Activated CD4-positive, alpha-beta T cell treated with anti-CD3 and anti-CD28 coated beads, Interleukin-2, amount 10 ng/mL, durations not matched to agents 7 days and 5 days (primary cell): ENCODE data around the gene MTR. TPM values are rescaled to one million over a fixed set of nuclear protein-coding genes. Genes with fewer than 3 reads are reported as not detected.

Source experiments
- CTCF ChIA-PET: fragments of 350-600 bp; sonication (Branson Sonifier 250); formaldehyde crosslinking; loops from one replicate; lab custom pipeline; 2021; ENCODE audit warnings: antibody characterized with exemption; lab: Charles Lee
- POLR2A ChIA-PET: fragments of 350-600 bp; sonication (Branson Sonifier 250); formaldehyde crosslinking; loops from one replicate; lab custom pipeline; 2021; ENCODE audit warnings: antibody characterized with exemption; lab: Charles Lee
- DNase-seq: peaks from one replicate; pipeline ENCODE4 v3.0.0-alpha.2; 2020
- H3K27ac Mint-ChIP-seq: one replicate; pipeline ENCODE4 v1.8.0; 2021; ENCODE audit warnings: mild to moderate bottlenecking, moderate library complexity, mixed read lengths
- H3K27me3 Mint-ChIP-seq: one replicate; pipeline ENCODE4 v1.8.0; 2021; ENCODE audit warnings: mixed read lengths
- H3K36me3 Mint-ChIP-seq: one replicate; pipeline ENCODE4 v1.8.0; 2021; ENCODE audit warnings: low read depth, mixed read lengths
- H3K4me1 Mint-ChIP-seq: one replicate; pipeline ENCODE4 v1.8.0; 2021; ENCODE audit warnings: mixed read lengths
- H3K4me3 Mint-ChIP-seq: one replicate; pipeline ENCODE4 v1.8.0; 2021; ENCODE audit warnings: mild to moderate bottlenecking, moderate library complexity, mixed read lengths
- H3K9me3 Mint-ChIP-seq: one replicate; pipeline ENCODE4 v1.8.0; 2021; ENCODE audit warnings: mixed read lengths
- total RNA-seq, 2 experiments: library from RNA; stranded (reverse); gene quantifications; one replicate each; pipeline ENCODE4 v1.2.3, GENCODE V29; 2021

MTR gene
- total RNA-seq, 2 experiments from 2014 or later, result 41.1 to 42.5 TPM

DNA sequence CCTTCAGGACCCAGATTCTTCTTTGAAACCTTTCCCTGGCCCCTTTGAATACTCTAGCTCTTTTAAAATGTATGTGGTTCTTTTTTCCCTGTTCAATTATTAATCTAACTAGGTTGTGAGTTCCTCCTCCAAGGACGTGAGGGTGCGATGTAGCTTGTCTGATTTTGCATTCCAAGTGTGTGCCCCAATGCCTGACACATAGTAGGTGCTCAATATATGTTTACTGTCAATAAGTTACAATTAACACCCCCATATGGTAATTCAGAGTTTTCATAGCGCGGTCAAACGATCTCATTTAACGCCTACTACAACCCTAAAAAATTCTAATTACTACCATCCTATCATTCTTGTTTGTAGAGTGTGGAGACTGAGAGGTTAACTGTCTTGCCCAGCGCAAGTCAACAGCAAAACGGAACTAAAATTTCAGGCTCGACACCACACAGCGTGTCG, 482 bp upstream of the MTR start:
- H3K9me3 Mint-ChIP-seq, result no peaks in the 10 kb centered on the region
- H3K36me3 Mint-ChIP-seq, result peaks cover 4% of the 10 kb centered on the region
- H3K4me3 Mint-ChIP-seq, result peak overlapping the region; percentile 94
- no peak for DNase-seq
- CTCF ChIA-PET, result interaction anchor here (0.8 to 2.0 kb wide), 6 partner anchors 8 to 35 kb away, joined by 3 to 7 read pairs (median 4); no protein-coding TSS in a partner anchor
- H3K27me3 Mint-ChIP-seq, result peaks cover 6% of the 10 kb centered on the region
- peak overlapping the region; percentile 100 for H3K27ac Mint-ChIP-seq
- POLR2A ChIA-PET, result no interaction called here
- peaks cover 25% of the 10 kb centered on the region for H3K4me1 Mint-ChIP-seq

DNA sequence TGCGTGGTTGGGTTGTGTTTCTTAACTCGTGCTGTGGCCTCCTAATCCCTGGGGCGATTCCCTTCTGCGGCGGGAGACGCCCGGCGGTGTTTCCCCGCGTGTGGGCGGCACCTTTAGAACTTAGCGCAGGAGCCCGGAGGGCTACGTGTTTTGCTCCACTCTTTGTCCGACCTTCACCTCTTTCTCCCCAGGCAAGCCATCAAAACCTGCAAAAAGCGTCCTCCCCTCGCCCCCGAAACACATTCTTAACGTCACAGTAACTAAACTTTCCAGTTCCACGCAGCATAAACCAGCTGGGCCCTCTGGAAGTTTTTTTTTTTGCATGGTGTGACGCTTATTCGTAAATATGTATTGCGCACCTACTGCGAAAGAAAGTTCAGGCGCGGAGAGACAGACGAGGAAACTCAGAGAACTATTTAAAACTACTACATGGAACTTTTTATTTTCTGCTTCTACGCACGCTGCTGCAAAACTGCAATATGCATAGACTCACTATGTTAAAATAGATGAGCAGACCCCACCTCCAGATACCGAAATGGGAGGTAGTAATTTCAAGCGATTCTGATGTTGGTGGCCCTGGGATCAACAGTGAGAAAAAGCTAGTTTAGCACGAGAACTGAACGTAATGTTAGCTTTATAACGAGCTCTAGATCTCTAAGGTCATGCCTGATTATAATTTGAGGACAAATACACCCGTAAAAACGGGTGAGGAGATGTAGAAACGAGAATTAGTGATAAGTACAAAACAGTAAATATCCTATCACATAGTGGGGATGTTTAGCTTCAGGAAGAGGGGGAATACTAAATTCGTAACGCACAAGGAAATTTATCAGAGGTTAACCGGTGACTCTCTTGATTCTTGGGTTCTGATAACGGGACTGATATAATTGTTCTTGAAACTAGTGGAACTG, 920 bp downstream of the MTR start:
- Mint-ChIP-seq H3K9me3 (no peaks in the 10 kb centered on the region), H3K36me3 (peaks cover 10% of the 10 kb centered on the region), H3K27me3 (peaks cover 5% of the 10 kb centered on the region), H3K4me1 (peaks cover 34% of the 10 kb centered on the region), H3K27ac (peak overlapping the region; percentile 100), H3K4me3 (peak overlapping the region; percentile 94)
- DNase-seq, result no peak
- CTCF ChIA-PET, result interaction anchor here (1.0 kb wide), 1 partner anchor 10 kb away, joined by 3 read pairs; no protein-coding TSS in a partner anchor
- POLR2A ChIA-PET, result no interaction called here

DNA sequence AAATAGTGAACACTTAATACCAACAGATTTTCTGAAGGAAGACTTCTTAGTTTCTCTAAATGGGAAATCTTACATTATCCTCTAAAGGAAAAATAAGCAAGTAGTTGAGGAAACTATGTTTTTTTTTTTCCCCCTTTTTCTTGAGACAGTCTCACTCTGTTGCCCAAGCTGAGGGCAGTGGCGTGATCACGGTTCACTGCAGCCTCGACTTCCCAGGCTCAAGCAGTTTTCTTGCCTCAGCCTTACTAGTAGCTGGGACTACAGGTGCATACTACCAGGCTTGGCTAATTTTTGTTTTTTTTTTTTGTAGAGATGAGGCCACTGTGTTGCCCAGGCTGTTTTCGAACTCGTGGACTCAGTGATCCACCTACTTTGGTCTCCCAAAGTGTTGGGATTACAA, 3.9 kb downstream of the MTR start:
- Mint-ChIP-seq H3K4me3 (no peak overlapping the region), H3K27ac (no peak overlapping the region), H3K36me3 (peaks cover 20% of the 10 kb centered on the region), H3K4me1 (peaks cover 55% of the 10 kb centered on the region), H3K27me3 (no peaks in the 10 kb centered on the region), H3K9me3 (no peaks in the 10 kb centered on the region)
- DNase-seq, result no peak
- ChIA-PET POLR2A (no interaction called here), CTCF (no interaction called here)

DNA sequence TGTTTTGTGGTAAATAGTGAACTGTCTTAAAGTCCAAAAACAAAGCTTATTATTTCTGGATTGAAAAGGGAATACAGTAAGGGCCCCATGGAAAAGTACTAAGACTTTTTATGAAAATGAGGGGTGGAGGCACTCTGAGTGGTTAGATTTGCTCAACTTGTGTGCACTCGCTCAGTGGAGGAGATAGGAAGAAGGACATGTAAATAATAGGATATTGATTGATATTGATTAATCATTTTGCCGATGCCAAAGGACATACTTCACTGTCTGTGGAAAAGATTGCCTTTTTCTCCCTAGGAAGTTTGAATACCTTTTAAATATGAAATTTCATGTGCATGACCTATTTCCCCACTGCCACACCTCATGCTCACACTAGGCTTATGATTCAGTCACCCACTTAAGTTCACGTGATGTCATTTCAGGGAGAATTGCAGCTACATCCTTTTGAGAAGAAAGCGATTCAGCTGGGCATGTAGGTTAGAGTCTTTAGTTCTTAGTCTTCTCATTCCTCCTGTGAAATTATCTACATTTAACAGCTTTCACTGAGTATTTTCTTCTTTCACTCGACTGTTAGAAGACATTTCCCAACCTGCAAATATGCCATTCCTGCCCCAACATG, 5.0 kb downstream of the MTR start:
- DNase-seq, result no peak
- CTCF ChIA-PET, result interaction anchor here (0.9 kb wide), 1 partner anchor 9 kb away, joined by 3 read pairs; no protein-coding TSS in a partner anchor
- H3K4me1 Mint-ChIP-seq, result peaks cover 46% of the 10 kb centered on the region
- POLR2A ChIA-PET, result no interaction called here
- H3K27me3 Mint-ChIP-seq, result no peaks in the 10 kb centered on the region
- H3K27ac Mint-ChIP-seq, result peak overlapping the region; percentile 10
- no peaks in the 10 kb centered on the region for H3K9me3 Mint-ChIP-seq
- H3K4me3 Mint-ChIP-seq, result no peak overlapping the region
- H3K36me3 Mint-ChIP-seq, result peaks cover 26% of the 10 kb centered on the region

DNA sequence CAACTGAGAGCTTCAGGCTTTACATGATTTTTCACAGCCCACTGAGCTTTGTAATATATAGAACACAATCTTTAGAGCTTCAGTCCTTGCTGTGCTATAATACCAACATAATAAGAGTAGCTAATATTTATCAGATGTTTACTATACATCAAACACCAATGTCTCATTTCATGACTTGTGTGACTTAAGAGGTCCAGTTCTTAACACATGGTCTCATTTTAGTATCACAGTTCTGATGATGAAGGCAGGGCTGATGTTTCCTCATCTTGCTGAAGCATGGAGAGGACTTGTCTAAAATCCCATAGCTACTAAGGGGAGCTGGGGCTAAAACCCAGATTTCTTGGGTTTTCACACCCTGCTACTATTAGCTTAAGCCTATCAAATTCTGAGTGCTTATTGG, 5.5 kb downstream of the MTR start:
- DNase-seq, result no peak
- Mint-ChIP-seq H3K4me3 (no peak overlapping the region), H3K9me3 (no peaks in the 10 kb centered on the region), H3K4me1 (peaks cover 46% of the 10 kb centered on the region), H3K27me3 (no peaks in the 10 kb centered on the region), H3K27ac (peak overlapping the region; percentile 10), H3K36me3 (peaks cover 32% of the 10 kb centered on the region)
- ChIA-PET POLR2A (no interaction called here), CTCF (interaction anchor here (2.7 kb wide), 1 partner anchor 10 kb away, joined by 7 read pairs; no protein-coding TSS in a partner anchor)

DNA sequence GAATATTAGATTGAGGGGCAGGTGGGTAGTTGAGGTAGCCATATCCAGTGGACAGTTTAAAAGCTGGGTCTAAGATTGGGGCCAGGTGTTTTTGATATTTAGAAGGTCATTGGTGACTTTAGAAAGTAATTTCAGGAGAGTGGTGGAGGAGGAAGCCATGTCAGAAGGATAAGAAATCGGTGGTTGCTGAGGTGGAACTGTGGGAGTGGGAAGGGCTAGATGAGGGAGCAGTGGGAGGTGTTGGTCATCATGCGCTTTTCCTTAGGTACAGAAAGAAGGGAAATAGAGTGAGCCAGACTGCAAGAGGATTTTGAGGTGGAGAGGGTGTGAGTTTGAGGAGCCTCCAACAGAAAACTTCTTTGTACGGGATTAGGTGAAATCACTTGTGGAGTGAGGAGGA, 7.2 kb downstream of the MTR start:
- Mint-ChIP-seq H3K4me1 (peaks cover 41% of the 10 kb centered on the region), H3K27ac (no peak overlapping the region), H3K36me3 (peaks cover 37% of the 10 kb centered on the region), H3K4me3 (no peak overlapping the region), H3K9me3 (no peaks in the 10 kb centered on the region), H3K27me3 (no peaks in the 10 kb centered on the region)
- CTCF ChIA-PET, result interaction anchor here (1.2 to 2.7 kb wide), 2 partner anchors 9 to 10 kb away, joined by 4 to 7 read pairs; no protein-coding TSS in a partner anchor
- POLR2A ChIA-PET, result no interaction called here
- DNase-seq, result no peak

DNA sequence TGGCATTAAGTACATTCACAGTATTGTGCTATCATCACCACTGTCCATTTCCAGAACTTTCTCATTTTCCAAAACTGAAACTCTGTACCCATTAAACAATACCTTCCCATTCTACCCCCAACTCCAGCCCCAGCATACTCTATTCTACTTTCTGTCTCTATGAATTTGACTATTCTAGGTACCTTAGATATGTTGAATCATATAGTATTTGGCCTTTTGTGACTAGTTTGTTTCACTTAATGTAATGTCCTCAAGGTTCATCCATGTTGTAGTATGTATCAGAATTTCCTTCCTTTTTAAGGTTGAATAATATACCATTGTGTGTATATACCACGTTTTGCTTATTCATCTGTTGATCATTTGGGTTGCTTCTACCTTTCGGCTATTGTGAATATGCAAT, 11.5 kb downstream of the MTR start:
- Mint-ChIP-seq H3K27ac (no peak overlapping the region), H3K4me1 (peaks cover 20% of the 10 kb centered on the region), H3K4me3 (no peak overlapping the region), H3K9me3 (no peaks in the 10 kb centered on the region), H3K36me3 (peaks cover 65% of the 10 kb centered on the region), H3K27me3 (no peaks in the 10 kb centered on the region)
- no peak for DNase-seq
- CTCF ChIA-PET, result interaction anchor here (0.8 to 1.7 kb wide), 3 partner anchors 10 to 37 kb away, joined by 3 to 7 read pairs (median 3); partner anchors contain the start of gene MTR
- POLR2A ChIA-PET, result no interaction called here

DNA sequence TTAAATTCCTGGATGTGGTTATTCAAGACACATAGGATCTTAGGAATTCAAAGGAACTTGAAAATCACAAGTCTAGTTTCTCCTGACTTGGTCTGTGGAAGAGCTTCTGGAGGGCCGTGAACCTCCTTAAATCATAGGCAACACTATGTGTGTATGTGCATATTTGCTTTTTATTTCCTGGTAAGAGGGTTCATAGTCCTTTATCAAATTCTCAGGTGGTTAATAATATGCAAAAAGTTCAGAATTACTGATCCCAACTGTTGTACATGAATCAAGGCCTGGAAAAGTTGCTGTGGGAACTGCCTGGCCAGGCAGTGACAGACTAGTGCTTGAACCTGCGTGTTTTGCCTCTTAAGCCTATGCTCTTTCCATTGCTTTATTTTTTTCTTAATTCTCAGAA, 12.9 kb downstream of the MTR start:
- Mint-ChIP-seq H3K4me3 (no peak overlapping the region), H3K27me3 (no peaks in the 10 kb centered on the region), H3K9me3 (no peaks in the 10 kb centered on the region), H3K27ac (no peak overlapping the region), H3K4me1 (peaks cover 6% of the 10 kb centered on the region), H3K36me3 (peaks cover 69% of the 10 kb centered on the region)
- DNase-seq, result no peak
- ChIA-PET CTCF (no interaction called here), POLR2A (no interaction called here)

DNA sequence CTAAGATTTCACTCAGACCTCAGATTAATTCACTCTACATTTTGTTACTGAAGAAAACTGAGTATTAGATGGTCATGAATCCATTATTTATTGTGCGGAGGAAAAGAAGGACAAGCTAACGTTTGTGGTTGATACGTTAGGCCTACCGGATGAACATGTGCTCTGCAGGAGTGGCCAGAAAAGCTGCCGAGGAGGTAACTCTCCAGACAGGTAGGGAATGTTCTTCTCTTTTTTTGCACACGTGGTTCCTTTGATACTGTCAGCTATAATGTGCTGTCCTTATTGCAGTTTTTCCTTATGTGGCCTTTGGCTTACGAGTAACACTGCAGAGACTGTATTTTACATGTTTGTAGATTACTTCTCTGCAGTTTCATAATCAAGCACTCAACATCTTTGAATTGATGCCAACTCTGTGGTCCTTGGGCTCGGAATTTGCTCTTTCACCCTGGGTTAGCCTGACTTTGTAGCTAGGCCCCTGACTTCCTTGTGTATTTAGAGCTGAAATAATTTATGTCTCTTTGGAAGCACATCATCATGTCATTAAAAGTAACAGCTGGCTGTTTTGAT, 13.6 kb downstream of the MTR start:
- CTCF ChIA-PET, result interaction anchor here (0.6 to 1.8 kb wide), 3 partner anchors 9 to 665 kb away, joined by 3 to 7 read pairs (median 3); partner anchors contain the start of gene MTR
- Mint-ChIP-seq H3K4me1 (peaks cover 3% of the 10 kb centered on the region), H3K36me3 (peaks cover 70% of the 10 kb centered on the region), H3K4me3 (no peak overlapping the region), H3K9me3 (no peaks in the 10 kb centered on the region), H3K27ac (no peak overlapping the region), H3K27me3 (no peaks in the 10 kb centered on the region)
- DNase-seq, result no peak
- POLR2A ChIA-PET, result no interaction called here

DNA sequence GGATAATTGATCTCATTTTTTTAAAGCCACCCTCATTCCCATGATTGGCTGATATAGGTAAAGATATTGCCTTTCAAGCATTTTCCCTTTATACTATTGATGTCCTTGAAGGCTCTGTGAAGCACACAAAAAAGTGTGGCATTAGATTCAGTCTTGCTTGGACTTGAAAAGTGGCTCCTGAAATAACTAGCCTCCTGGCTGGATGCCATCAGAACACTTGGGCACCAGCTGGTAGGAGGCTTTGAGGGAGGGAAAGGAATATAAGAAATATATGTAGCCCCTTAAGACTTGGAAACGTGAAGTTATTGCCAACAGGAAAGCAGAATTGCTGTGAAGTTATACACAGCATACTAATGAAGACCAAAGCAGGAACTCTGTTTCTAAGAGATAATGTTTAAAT, 14.1 kb downstream of the MTR start:
- CTCF ChIA-PET, result interaction anchor here (0.5 to 1.8 kb wide), 4 partner anchors 9 to 665 kb away, joined by 3 to 7 read pairs (median 4); partner anchors contain the start of gene MTR
- POLR2A ChIA-PET, result no interaction called here
- no peak for DNase-seq

DNA sequence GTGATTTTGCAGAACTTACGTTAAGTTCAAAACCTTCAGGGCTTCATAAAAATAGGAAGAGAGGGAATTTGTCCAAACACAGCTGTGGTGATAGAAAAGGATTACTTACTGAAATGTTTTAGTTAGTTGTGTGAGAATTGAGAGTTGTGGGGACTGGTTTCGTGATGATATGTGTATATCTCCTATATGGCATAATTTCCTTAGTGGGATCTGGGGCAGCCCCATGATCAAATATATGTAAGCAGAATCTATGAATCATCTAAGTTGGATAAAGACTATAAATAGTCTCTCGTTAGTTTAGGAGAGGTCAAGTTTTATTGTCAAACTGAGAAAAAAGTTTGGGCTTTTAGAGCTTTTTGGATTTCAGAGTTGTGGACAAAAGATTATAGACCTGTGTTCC, 14.9 kb downstream of the MTR start:
- Mint-ChIP-seq H3K27me3 (no peaks in the 10 kb centered on the region), H3K27ac (no peak overlapping the region), H3K36me3 (peaks cover 63% of the 10 kb centered on the region), H3K9me3 (no peaks in the 10 kb centered on the region), H3K4me1 (peaks cover 3% of the 10 kb centered on the region), H3K4me3 (no peak overlapping the region)
- ChIA-PET CTCF (interaction anchor here (1.8 to 1.9 kb wide), 2 partner anchors 8 to 16 kb away, joined by 7 read pairs; partner anchors contain the start of gene MTR), POLR2A (no interaction called here)
- DNase-seq, result no peak

More for the DNA sequence above, 14.1 kb downstream of the MTR start:
- no peaks in the 10 kb centered on the region for H3K27me3 Mint-ChIP-seq
- no peaks in the 10 kb centered on the region for H3K9me3 Mint-ChIP-seq
- H3K36me3 Mint-ChIP-seq, result peaks cover 68% of the 10 kb centered on the region
- no peak overlapping the region for H3K4me3 Mint-ChIP-seq
- H3K27ac Mint-ChIP-seq, result no peak overlapping the region
- peaks cover 3% of the 10 kb centered on the region for H3K4me1 Mint-ChIP-seq

DNA sequence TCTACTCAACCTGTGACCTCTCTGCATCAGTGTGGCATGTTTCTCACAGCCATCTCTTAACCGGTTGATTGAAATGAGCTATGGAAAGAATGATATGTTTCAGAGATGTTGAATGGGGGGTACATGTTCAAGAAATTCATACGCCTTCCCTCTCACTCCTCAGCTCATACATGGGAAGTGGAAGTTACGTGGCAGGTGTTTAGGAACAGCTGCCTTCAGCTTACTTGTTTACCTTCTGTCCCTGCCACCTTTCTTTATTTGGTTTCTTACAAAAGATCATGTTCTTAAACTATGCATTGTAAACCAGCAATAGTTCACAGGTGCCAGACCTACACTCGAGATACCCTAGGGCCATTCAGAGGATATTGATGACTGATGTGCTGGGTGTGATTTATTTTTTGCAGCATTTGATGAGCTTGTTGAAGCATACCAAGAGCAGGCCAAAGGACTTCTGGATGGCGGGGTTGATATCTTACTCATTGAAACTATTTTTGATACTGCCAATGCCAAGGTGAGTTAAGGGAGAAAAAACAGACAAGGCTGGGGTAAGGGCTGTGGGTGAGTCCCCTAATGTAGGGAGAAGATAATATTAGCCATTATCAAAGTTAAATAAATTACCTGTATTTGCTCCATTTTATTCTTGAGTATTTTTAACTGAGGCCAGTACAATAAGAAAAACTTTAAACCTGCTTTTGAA, 17.4 kb downstream of the MTR start:
- Mint-ChIP-seq H3K27me3 (no peaks in the 10 kb centered on the region), H3K4me1 (no peaks in the 10 kb centered on the region), H3K27ac (no peak overlapping the region), H3K4me3 (no peak overlapping the region), H3K36me3 (peaks cover 66% of the 10 kb centered on the region), H3K9me3 (no peaks in the 10 kb centered on the region)
- DNase-seq, result no peak
- ChIA-PET POLR2A (no interaction called here), CTCF (interaction anchor here (0.7 to 1.4 kb wide), 4 partner anchors 10 to 312 kb away, joined by 3 to 4 read pairs (median 3); no protein-coding TSS in a partner anchor)
